GM12878 (cell line): ENCODE measurements around the gene CNOT6L. TPM values are rescaled to one million over a fixed set of nuclear protein-coding genes. Genes with fewer than 3 reads are reported as not detected.

Source experiments
- ATAC-seq: fragments of 200-7000 bp; cut with Tn5 transposase; 3 replicates; pipeline ENCODE4 v1.9.1; 2020; ENCODE audit warnings: mild to moderate bottlenecking, moderate library complexity
- BruUV-seq: library from RNA; stranded (reverse); fragments of 400-500 nt; replicated peaks from 2 replicates; lab custom pipeline; 2021; lab: Mats Ljungman, UMichigan
- CTCF ChIA-PET: fragments of 300-600 bp; sonication (Branson Sonifier 250); formaldehyde crosslinking; extraction: SDS; loops from one replicate; lab custom pipeline; 2021; ENCODE audit warnings: inconsistent platforms; lab: Yijun Ruan, JAX
- POLR2A ChIA-PET: fragments of 350-600 bp; formaldehyde crosslinking; extraction: SDS; loops from one replicate; lab custom pipeline; 2021; ENCODE audit warnings: inconsistent platforms; lab: Charles Lee
- RAD21 ChIA-PET: fragments of 300-600 bp; sonication (Branson Sonifier 250); formaldehyde crosslinking; loops from one replicate; lab custom pipeline; 2023; ENCODE audit warnings: antibody characterized with exemption; ENCODE audit not compliant: unreplicated experiment; lab: Charles Lee
- SMC1A ChIA-PET: fragments of 300-600 bp; sonication (Branson Sonifier 250); formaldehyde crosslinking; loops from one replicate; lab custom pipeline; 2023; ENCODE audit not compliant: unreplicated experiment, uncharacterized antibody; lab: Charles Lee
- DNase-seq: peaks from one replicate; pipeline ENCODE4 v3.0.0-alpha.2; 2011; ENCODE audit warnings: low read depth, low spot score
- FAIRE-seq: peaks from 3 replicates; lab custom pipeline; 2011; peaks lifted over from hg19 to GRCh38; lab: Jason Lieb, UNC
- H2AFZ ChIP-seq: 2 replicates; pipeline ENCODE4 v1.6.0; 2011; ENCODE audit warnings: low read depth, low read length, control low read depth; ENCODE audit not compliant: control insufficient read depth
- H3K27ac ChIP-seq: 2 replicates; pipeline ENCODE4 v1.5.1; 2011; ENCODE audit warnings: control low read depth; ENCODE audit not compliant: control insufficient read depth, insufficient read depth
- H3K27me3 ChIP-seq, 2 experiments: replicated peaks in 1 of 2; 2 replicates each; pipeline versions ENCODE4 v1.6.0 to v1.6.1; 2011; ENCODE audit warnings: low read length in 1 of 2; ENCODE audit not compliant: control insufficient read depth in 2 of 2, insufficient read depth in 2 of 2
- H3K36me3 ChIP-seq, 2 experiments: 2 replicates each; pipeline ENCODE4 v1.5.1; 2011; ENCODE audit warnings: low read length in 1 of 2; ENCODE audit not compliant: control insufficient read depth in 2 of 2, insufficient read depth in 2 of 2
- H3K4me1 ChIP-seq: 2 replicates; pipeline ENCODE4 v1.6.1; 2011; ENCODE audit warnings: mild to moderate bottlenecking, low read length, moderate library complexity, mixed read lengths; ENCODE audit not compliant: control insufficient read depth, insufficient read depth
- H3K4me2 ChIP-seq: 2 replicates; pipeline ENCODE4 v1.6.0; 2011; ENCODE audit warnings: control low read depth; ENCODE audit not compliant: control insufficient read depth, insufficient read depth
- H3K4me3 ChIP-seq: fragments of 200-600 bp; sonication (generic); 2 replicates; pipeline ENCODE4 v1.5.1; 2016
- H3K79me2 ChIP-seq: 2 replicates; pipeline ENCODE4 v1.6.0; 2011; ENCODE audit warnings: low read length; ENCODE audit not compliant: control insufficient read depth, insufficient read depth
- H3K9ac ChIP-seq: 2 replicates; pipeline ENCODE4 v1.8.0; 2011; ENCODE audit warnings: low read length, control low read depth, mixed read lengths; ENCODE audit not compliant: control insufficient read depth, insufficient read depth
- H3K9me3 ChIP-seq: replicated peaks from 3 replicates; pipeline ENCODE4 v1.5.1; 2011; ENCODE audit warnings: mild to moderate bottlenecking, low read length; ENCODE audit not compliant: control insufficient read depth, insufficient read depth
- H4K20me1 ChIP-seq: 2 replicates; pipeline ENCODE4 v1.6.0; 2011; ENCODE audit not compliant: control insufficient read depth, insufficient read depth
- CUX1 ChIP-seq: IDR thresholded peaks from 2 replicates; pipeline ENCODE4 v1.6.1; 2012; ENCODE audit warnings: improper control_type of control experiment, low read depth, low read length; ENCODE audit not compliant: insufficient replicate concordance
- ETV6 ChIP-seq, 2 experiments: fragments of 450-650 bp in 1 of 2; IDR thresholded peaks in 1 of 2; conservative IDR thresholded peaks in 1 of 2; 2 replicates each; pipeline ENCODE4 v1.6.1; 2014; ENCODE audit warnings: antibody characterized with exemption in 1 of 2, borderline replicate concordance in 1 of 2, low read depth in 1 of 2, mild to moderate bottlenecking in 1 of 2, moderate library complexity in 1 of 2
- JUND ChIP-seq: IDR thresholded peaks from 2 replicates; pipeline ENCODE4 v1.6.1; 2012; ENCODE audit warnings: low read depth, mild to moderate bottlenecking, low read length, improper control_type of control experiment, moderate library complexity
- MYB ChIP-seq: fragments of 150-350 bp; IDR thresholded peaks from 2 replicates; pipeline ENCODE4 v1.6.1; 2014; ENCODE audit warnings: mild to moderate bottlenecking, low read depth, low read length, borderline replicate concordance
- MYC ChIP-seq: IDR thresholded peaks from 2 replicates; pipeline ENCODE4 v1.6.1; 2011; ENCODE audit warnings: mild to moderate bottlenecking, low read length, moderate library complexity, inconsistent platforms; ENCODE audit not compliant: insufficient read depth, insufficient replicate concordance, insufficient read length, severe bottlenecking
- NBN ChIP-seq: fragments of 450-650 bp; IDR thresholded peaks from 2 replicates; pipeline ENCODE4 v1.6.1; 2016
- ZNF592 ChIP-seq: fragments of 450-650 bp; IDR thresholded peaks from 2 replicates; pipeline ENCODE4 v1.6.1; 2017; ENCODE audit warnings: mild to moderate bottlenecking, moderate library complexity
- ZZZ3 ChIP-seq: IDR thresholded peaks from 2 replicates; pipeline ENCODE4 v1.6.1; 2011; ENCODE audit warnings: low read depth; ENCODE audit not compliant: control insufficient read depth, insufficient read length
- WGBS: methylation state at CpG from one replicate; pipeline ENCODE4 v1.1.6; 2016; ENCODE audit warnings: low lambda C conversion rate; ENCODE audit not compliant: insufficient replicate concordance, insufficient coverage; ENCODE audit errors: missing lambda C conversion rate; 5-methylcytosine and 5-hydroxymethylcytosine counted together
- in situ Hi-C: fragments of 300-500 bp; cut with MboI; formaldehyde crosslinking; loops from 9 replicates; pipeline ENCODE4 v1.14.3; 2018; ENCODE audit warnings: mixed read lengths
- intact Hi-C: fragments of 100-400 bp; cut with micrococcal nuclease; formaldehyde crosslinking; loops from one replicate; pipeline ENCODE4 v1.14.2; 2022; ENCODE audit not compliant: unreplicated experiment
- polyA plus RNA-seq, 11 experiments: library from polyadenylated mRNA; depleted of rRNA in 4 of 11; unstranded in 6 of 11; stranded (reverse) in 5 of 11; fragments of >200 nt; fragmentation: Nextera tagmentation in 4 of 11; fragmentation: Illumina TruSeq in 1 of 11; extraction: Ambion mirVana in 4 of 11; extraction: Trizol in 1 of 11; gene quantifications; 1 replicate in 1 of 11; 2 replicates in 10 of 11; pipeline versions ENCODE4 v1.2.1 to v1.2.3, GENCODE V29; 2011 to 2016; ENCODE audit warnings: inconsistent platforms in 2 of 11, missing spikeins in 2 of 11, low read depth in 1 of 11
- total RNA-seq, 4 experiments: library from RNA; depleted of rRNA in 3 of 4; stranded (reverse); fragments of >200 nt in 3 of 4; fragmentation: Illumina TruSeq in 1 of 4; extraction: Trizol in 1 of 4; gene quantifications; 2 replicates each; pipeline versions ENCODE4 v1.2.1 to v1.2.3, GENCODE V29; 2013 to 2021

CNOT6L gene
- total and polyA plus RNA-seq, 10 of the 15 experiments (the other 5 are each of a cell fraction or from before 2014, with no cell fraction given), result 1.1 to 10.0 (median 3.0) TPM

- ChIA-PET RAD21 (no interaction called here), POLR2A (no interaction called here), CTCF (no interaction called here), SMC1A (no interaction called here)
- Histone ChIP-seq H3K27me3 (no peaks in the 10 kb centered on the region), H3K79me2 (no peaks in the 10 kb centered on the region; the same call in none of the 2 replicates), H3K9ac (no peak overlapping the region), H3K4me1 (no peaks in the 10 kb centered on the region), H3K27ac (no peak overlapping the region), H2AFZ (no peak overlapping the region), H4K20me1 (no peaks in the 10 kb centered on the region), H3K36me3 (no peaks in the 10 kb centered on the region), H3K4me3 (no peak overlapping the region), H3K4me2 (no peak overlapping the region), H3K9me3 (no peaks in the 10 kb centered on the region)
- intact Hi-C loops (no loop called here), in situ Hi-C loops (no loop called here)
- no TSS peak for BruUV-seq
- 85% methylated on average over 8 of the region's 8 CpGs for WGBS
- ATAC-seq (no peak), DNase-seq (no peak), FAIRE-seq (no peak)
- no peak for TF ChIP-seq JUND
Observed at GRCh38 chr4:77805840-77806239, 13.3 kb downstream of the CNOT6L start.

- FAIRE-seq, result no peak
- H3K27me3 ChIP-seq, result no peaks in the 10 kb centered on the region
- no peaks in the 10 kb centered on the region for H4K20me1 ChIP-seq
- no peaks in the 10 kb centered on the region for H3K4me1 ChIP-seq
- no peaks in the 10 kb centered on the region; the same call in none of the 2 replicates for H3K79me2 ChIP-seq
- no peak for DNase-seq
- in situ Hi-C loops (no loop called here), intact Hi-C loops (no loop called here)
- no peak overlapping the region for H3K9ac ChIP-seq
- H3K4me3 ChIP-seq, result no peak overlapping the region
- H3K4me2 ChIP-seq, result no peak overlapping the region
- no peak overlapping the region for H2AFZ ChIP-seq
- RAD21 ChIA-PET, result no interaction called here
- POLR2A ChIA-PET, result no interaction called here
- no peaks in the 10 kb centered on the region for H3K9me3 ChIP-seq
- no peak for ATAC-seq
- SMC1A ChIA-PET, result no interaction called here
- no TSS peak for BruUV-seq
- CTCF ChIA-PET, result no interaction called here
- no peaks in the 10 kb centered on the region for H3K36me3 ChIP-seq
- no peak overlapping the region for H3K27ac ChIP-seq
- TF ChIP-seq ETV6 (conservative IDR thresholded peaks at IDR 0.05 in 1 of 2, IDR thresholded peaks at IDR 0.05 in 1 of 2; ENCODE audit: borderline replicate concordance in 1 of 2, low read depth in 1 of 2) (no peak), CUX1 (no peak), MYB (no peak), NBN (no peak), ZNF592 (no peak), ZZZ3 (no peak), MYC (no peak)
Observed at GRCh38 chr4:77804471-77804870, 14.7 kb downstream of the CNOT6L start.
